ENCODE results near the gene STEAP2. TPM values are rescaled to one million over a fixed set of nuclear protein-coding genes. Genes with fewer than 3 reads are reported as not detected.

Gene STEAP2
- polyA plus RNA-seq, 3 donors = not detected

DNA sequence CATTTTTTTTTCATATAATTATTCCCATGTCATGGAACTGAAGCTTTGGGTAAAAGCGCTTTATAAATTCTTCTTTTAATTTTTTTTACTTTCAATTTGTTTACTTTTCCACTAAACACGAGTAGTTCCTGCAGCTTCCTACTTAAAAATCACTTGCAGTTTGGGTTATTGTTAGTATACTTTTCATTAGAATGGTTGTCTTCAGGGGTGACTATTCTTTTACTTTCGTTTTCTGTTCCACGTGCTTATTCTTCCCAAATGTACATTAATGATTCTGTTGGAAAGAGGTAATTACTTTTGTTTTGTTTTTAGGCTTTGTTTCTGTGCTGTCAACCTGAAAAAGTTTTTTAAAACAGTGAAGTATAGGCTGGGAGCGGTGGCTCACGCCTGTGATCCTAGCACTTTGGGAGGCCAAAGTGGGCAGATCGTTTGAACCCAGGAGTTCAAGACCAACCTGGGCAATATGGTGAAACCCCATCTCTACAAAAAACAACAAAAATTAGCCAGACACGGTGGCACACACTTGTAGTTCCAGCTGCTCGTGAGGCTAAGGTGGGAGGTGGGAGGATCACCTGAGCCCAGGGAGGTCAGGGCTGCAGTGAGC lies 28.2 kb downstream of the STEAP2 start:
- H3K9me3 Mint-ChIP-seq = peaks cover 0 to 2% (median 0%) of the 10 kb centered on the region in 7 donors
- no peak for DNase-seq
- H4K20me1 ChIP-seq (ENCODE audit: insufficient read depth, low read length) = no peaks in the 10 kb centered on the region
- peaks cover 17 to 22% (median 18%) of the 10 kb centered on the region in 3 donors for H3K27me3 Mint-ChIP-seq (ENCODE audit: low read depth in 3 of 3)
- H3K27me3 ChIP-seq (ENCODE audit: control insufficient read depth in 2 of 2, insufficient read depth in 2 of 2, low read length in 2 of 2) = peaks cover 4 to 28% of the 10 kb centered on the region in 2 donors
- H3K36me3 ChIP-seq (replicated peaks in 1 of 2; ENCODE audit: control insufficient read depth in 1 of 2, insufficient read depth in 2 of 2, low read length in 2 of 2) = no peaks in the 10 kb centered on the region
- peaks cover 0 to 3% of the 10 kb centered on the region in 2 donors for H3K36me3 Mint-ChIP-seq
- intact Hi-C loops (cut with micrococcal nuclease) = loop anchor here (10.0 kb wide), 1 partner anchor 105 kb away; the partner anchor contains the start of gene GTPBP10 (in 2 of the 2)
- H3K9me3 ChIP-seq (replicated peaks in 1 of 2; ENCODE audit: control insufficient read depth in 1 of 2, insufficient read depth in 1 of 2, low read length in 2 of 2) = no peaks in the 10 kb centered on the region
- no peak overlapping the region for H3K4me3 Mint-ChIP-seq
- 100% methylated on average over 2 of the region's 9 CpGs for WGBS (ENCODE audit: insufficient coverage)
- no peak overlapping the region for H3K4me3 ChIP-seq (replicated peaks in 1 of 3; ENCODE audit: low read depth in 2 of 3, low read length in 3 of 3)
- TF ChIP-seq, protein P1, sequence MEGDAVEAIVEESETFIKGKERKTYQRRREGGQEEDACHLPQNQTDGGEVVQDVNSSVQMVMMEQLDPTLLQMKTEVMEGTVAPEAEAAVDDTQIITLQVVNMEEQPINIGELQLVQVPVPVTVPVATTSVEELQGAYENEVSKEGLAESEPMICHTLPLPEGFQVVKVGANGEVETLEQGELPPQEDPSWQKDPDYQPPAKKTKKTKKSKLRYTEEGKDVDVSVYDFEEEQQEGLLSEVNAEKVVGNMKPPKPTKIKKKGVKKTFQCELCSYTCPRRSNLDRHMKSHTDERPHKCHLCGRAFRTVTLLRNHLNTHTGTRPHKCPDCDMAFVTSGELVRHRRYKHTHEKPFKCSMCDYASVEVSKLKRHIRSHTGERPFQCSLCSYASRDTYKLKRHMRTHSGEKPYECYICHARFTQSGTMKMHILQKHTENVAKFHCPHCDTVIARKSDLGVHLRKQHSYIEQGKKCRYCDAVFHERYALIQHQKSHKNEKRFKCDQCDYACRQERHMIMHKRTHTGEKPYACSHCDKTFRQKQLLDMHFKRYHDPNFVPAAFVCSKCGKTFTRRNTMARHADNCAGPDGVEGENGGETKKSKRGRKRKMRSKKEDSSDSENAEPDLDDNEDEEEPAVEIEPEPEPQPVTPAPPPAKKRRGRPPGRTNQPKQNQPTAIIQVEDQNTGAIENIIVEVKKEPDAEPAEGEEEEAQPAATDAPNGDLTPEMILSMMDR (IDR thresholded peaks at IDR 0.05) = no peak
- no peak overlapping the region for H3K9ac ChIP-seq (ENCODE audit: insufficient read depth, low read length, poor library complexity, severe bottlenecking)
- no peak overlapping the region for H3K27ac Mint-ChIP-seq
- peaks cover 11% of the 10 kb centered on the region for H3K4me1 Mint-ChIP-seq
- peaks cover 0 to 7% of the 10 kb centered on the region in 2 donors for H3K4me1 ChIP-seq (ENCODE audit: control insufficient read depth in 1 of 2, insufficient read depth in 2 of 2, low read length in 2 of 2)
- no peaks in the 10 kb centered on the region for H3K79me2 ChIP-seq (ENCODE audit: insufficient read depth, low read length)
- no peak overlapping the region for H2AFZ ChIP-seq (ENCODE audit: insufficient read depth, low read depth, low read length, poor library complexity, severe bottlenecking)
- H3K27ac ChIP-seq (ENCODE audit: low read depth in 1 of 2, low read length in 2 of 2) = no peak overlapping the region
- no peak overlapping the region for H3K4me2 ChIP-seq (replicated peaks; ENCODE audit: extremely low read depth, low read length, poor library complexity, severe bottlenecking)

- intact Hi-C loops (cut with micrococcal nuclease) = loop anchor here (10.0 kb wide), 1 partner anchor 102 kb away; the partner anchor contains the start of gene GTPBP10 (in 2 of the 2)
Measured at GRCh38 chr7:90242369-90243168, 31.0 kb downstream of the STEAP2 start.

More at GRCh38 chr7:90242369-90243168, 31.0 kb downstream of the STEAP2 start:
- no peak overlapping the region for H3K9ac ChIP-seq (ENCODE audit: insufficient read depth, low read length, poor library complexity, severe bottlenecking)
- H3K4me1 Mint-ChIP-seq = peaks cover 24% of the 10 kb centered on the region
- H3K27me3 Mint-ChIP-seq (ENCODE audit: low read depth in 3 of 3) = peaks cover 36 to 46% (median 37%) of the 10 kb centered on the region in 3 donors
- H3K36me3 Mint-ChIP-seq = peaks cover 0 to 3% of the 10 kb centered on the region in 2 donors
- no peaks in the 10 kb centered on the region for H3K79me2 ChIP-seq (ENCODE audit: insufficient read depth, low read length)
- H3K4me1 ChIP-seq (ENCODE audit: control insufficient read depth in 1 of 2, insufficient read depth in 2 of 2, low read length in 2 of 2) = peaks cover 10 to 19% of the 10 kb centered on the region in 2 donors
- no peak overlapping the region for H3K4me3 ChIP-seq (replicated peaks in 1 of 3; ENCODE audit: low read depth in 2 of 3, low read length in 3 of 3)
- H4K20me1 ChIP-seq (ENCODE audit: insufficient read depth, low read length) = no peaks in the 10 kb centered on the region
- no peaks in the 10 kb centered on the region for H3K36me3 ChIP-seq (replicated peaks in 1 of 2; ENCODE audit: control insufficient read depth in 1 of 2, insufficient read depth in 2 of 2, low read length in 2 of 2)
- H3K27ac Mint-ChIP-seq = no peak overlapping the region
- H3K27me3 ChIP-seq (ENCODE audit: control insufficient read depth in 2 of 2, insufficient read depth in 2 of 2, low read length in 2 of 2) = peaks cover 20 to 54% of the 10 kb centered on the region in 2 donors
- no peak overlapping the region for H3K4me2 ChIP-seq (replicated peaks; ENCODE audit: extremely low read depth, low read length, poor library complexity, severe bottlenecking)
- DNase-seq = no peak
- H2AFZ ChIP-seq (ENCODE audit: insufficient read depth, low read depth, low read length, poor library complexity, severe bottlenecking) = no peak overlapping the region
- no peak overlapping the region for H3K27ac ChIP-seq (ENCODE audit: low read depth in 1 of 2, low read length in 2 of 2)
- peaks cover 0 to 2% (median 0%) of the 10 kb centered on the region in 7 donors for H3K9me3 Mint-ChIP-seq
- no peaks in the 10 kb centered on the region for H3K9me3 ChIP-seq (replicated peaks in 1 of 2; ENCODE audit: control insufficient read depth in 1 of 2, insufficient read depth in 1 of 2, low read length in 2 of 2)
- TF ChIP-seq, protein P1 (IDR thresholded peaks at IDR 0.05) = no peak
- WGBS (ENCODE audit: insufficient coverage) = no CpG with 5 or more reads among the region's 3 CpGs
- H3K4me3 Mint-ChIP-seq = no peak overlapping the region
